GM12875 (cell line): Measurements from ENCODE around the gene PCSK9.

Experiments used
- H3K4me3 ChIP-seq: one replicate; pipeline ENCODE4 v1.5.1; 2011; ENCODE audit warnings: low read depth, low read length, control low read depth
- CTCF ChIP-seq: IDR thresholded peaks from 2 replicates; pipeline ENCODE4 v1.5.1; 2011; ENCODE audit warnings: low read depth, mild to moderate bottlenecking, control low read depth, inconsistent platforms, low read length, moderate library complexity, borderline replicate concordance; ENCODE audit not compliant: insufficient read depth

The PCSK9 gene

GRCh38 chr1:55051169-55051568 is 11.8 kb downstream of the PCSK9 start:
- no peak overlapping the region for H3K4me3 ChIP-seq

GRCh38 chr1:55051621-55052020 is 12.3 kb downstream of the PCSK9 start:
- no peak for TF ChIP-seq CTCF
- H3K4me3 ChIP-seq = no peak overlapping the region

More at GRCh38 chr1:55051169-55051568, 11.8 kb downstream of the PCSK9 start:
- TF ChIP-seq CTCF = no peak

- no peak for TF ChIP-seq CTCF
- no peak overlapping the region for H3K4me3 ChIP-seq
Measured at GRCh38 chr1:55052221-55053142, 13.1 kb downstream of the PCSK9 start.

GRCh38 chr1:55053265-55053954 is 14.1 kb downstream of the PCSK9 start:
- no peak for TF ChIP-seq CTCF
- no peak overlapping the region for H3K4me3 ChIP-seq

GRCh38 chr1:55054396-55054795 is 15.0 kb downstream of the PCSK9 start:
- TF ChIP-seq CTCF = no peak
- H3K4me3 ChIP-seq = no peak overlapping the region

- no peak overlapping the region for H3K4me3 ChIP-seq
- TF ChIP-seq CTCF = no peak
Measured at GRCh38 chr1:55055084-55055882, 15.9 kb downstream of the PCSK9 start.
